HG02981 (cell line): ENCODE data around the gene PHLDB3.
"Not testable (repeated sequence)": the region's sequence is repeated elsewhere in the genome, so short reads cannot be mapped to it uniquely, and the experiment has no call there.

Source experiments
- ATAC-seq: cut with Tn5 transposase; IDR thresholded peaks from one replicate; pipeline ENCODE4 v1.9.1; 2021; ENCODE audit warnings: mild to moderate bottlenecking, moderate library complexity; ENCODE audit not compliant: unreplicated experiment

Gene PHLDB3

GRCh38 chr19:43446746-43447489 is 57.6 kb downstream of the PHLDB3 start:
- no peak for ATAC-seq

- no peak for ATAC-seq
Measured at GRCh38 chr19:43445426-43445825, 59.1 kb downstream of the PHLDB3 start.

- no peak for ATAC-seq
Measured at GRCh38 chr19:43444531-43445287, 59.8 kb downstream of the PHLDB3 start.

DNA sequence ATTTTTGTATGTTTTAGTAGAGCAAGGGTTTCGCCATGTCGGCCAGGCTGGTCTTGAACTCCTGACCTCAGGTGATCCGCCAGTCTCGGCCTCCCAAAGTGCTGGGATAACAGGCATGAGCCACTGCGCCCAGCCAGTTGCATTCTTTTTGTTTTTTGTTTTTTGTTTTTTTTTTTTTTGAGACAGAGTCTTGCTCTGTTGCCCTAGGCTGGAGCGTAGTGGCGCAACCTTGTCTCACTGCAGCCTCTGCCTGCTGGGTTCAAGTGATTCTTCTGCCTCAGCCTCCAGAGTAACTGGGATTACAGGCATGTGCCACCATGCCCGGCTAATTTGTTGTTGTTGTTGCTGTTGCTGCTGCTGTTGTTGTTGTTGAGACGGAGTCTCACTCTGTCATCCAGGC is 60.5 kb downstream of the PHLDB3 start:
- ATAC-seq: not testable (repeated sequence)

DNA sequence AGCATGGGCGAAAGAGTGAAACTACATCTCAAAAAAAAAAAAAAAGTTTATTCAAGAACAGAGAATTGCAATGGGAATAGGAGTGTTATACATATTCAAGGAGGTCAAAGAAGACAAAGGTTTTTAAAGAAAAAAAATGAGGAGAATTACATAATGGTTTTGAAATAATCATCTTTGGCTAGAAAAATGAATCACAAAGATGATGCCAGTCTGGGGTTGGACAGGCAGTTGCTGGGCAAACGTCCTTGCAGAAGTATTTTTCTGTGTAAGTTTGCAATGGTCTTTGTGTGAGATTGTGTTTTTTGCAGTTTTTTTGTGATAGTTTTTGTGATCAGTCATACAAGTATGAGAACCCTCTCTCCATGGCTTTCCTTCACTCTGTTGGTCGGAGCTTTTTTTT is 62.8 kb downstream of the PHLDB3 start:
- no peak for ATAC-seq

DNA sequence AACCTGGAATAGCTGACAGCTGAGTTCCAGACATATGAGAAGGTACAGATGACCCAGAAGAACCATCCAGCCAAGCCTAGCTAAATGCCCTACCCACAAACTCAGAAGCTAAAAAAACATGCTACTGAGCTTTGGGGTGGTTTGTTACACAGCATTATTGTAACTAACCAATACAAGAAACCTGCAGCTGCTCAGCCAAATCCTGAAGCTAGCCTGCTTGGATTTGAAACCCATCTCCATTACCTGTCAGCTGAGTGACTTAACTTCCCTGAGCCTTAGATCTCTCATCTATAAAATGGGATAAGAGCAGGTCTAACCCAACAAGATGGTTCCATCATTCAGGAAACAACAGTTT is 64.9 kb downstream of the PHLDB3 start:
- no peak for ATAC-seq

GRCh38 chr19:43439032-43439708 is 65.4 kb downstream of the PHLDB3 start:
- no peak for ATAC-seq

- ATAC-seq: no peak
Measured at GRCh38 chr19:43438291-43439031, 66.1 kb downstream of the PHLDB3 start.

DNA sequence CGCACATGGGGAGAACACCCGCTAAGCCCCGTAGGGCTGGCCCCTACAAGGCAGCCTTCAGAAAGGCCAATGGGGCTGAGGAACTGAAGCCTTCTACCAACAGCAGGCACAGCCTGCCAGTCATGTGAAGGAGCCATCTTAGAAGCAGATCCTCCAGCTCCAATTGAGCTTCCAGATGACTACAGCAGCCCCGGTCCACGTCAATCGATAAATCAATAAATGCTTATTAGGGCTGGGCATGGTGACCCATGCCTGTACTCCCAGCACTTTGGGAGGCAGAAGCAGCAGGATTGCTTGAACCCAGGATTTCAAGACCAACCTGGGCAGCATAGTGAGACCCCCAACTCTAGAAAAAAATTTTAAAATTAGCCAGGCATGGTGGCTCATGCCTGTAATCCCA is 66.8 kb downstream of the PHLDB3 start:
- no peak for ATAC-seq

DNA sequence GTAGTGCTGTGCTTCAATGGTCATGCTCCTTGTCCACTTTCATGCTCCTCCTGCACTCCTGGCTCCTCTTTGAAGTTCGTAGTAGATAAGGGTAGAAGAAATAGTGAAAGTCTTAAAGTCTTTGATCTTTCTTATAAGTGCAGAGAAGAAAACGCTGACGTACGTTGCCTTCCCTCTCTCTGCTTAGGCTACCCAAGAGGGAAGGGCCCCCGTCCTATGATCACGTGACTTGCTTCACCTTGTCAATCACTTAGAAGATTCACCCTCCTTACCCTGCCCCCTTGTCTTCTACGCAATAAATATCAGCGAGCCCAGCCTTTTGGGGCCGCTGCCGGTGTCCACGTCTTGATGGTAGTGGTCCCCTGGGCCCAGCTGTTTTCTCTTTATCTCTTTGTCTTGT is 67.3 kb downstream of the PHLDB3 start:
- not testable (repeated sequence) for ATAC-seq

DNA sequence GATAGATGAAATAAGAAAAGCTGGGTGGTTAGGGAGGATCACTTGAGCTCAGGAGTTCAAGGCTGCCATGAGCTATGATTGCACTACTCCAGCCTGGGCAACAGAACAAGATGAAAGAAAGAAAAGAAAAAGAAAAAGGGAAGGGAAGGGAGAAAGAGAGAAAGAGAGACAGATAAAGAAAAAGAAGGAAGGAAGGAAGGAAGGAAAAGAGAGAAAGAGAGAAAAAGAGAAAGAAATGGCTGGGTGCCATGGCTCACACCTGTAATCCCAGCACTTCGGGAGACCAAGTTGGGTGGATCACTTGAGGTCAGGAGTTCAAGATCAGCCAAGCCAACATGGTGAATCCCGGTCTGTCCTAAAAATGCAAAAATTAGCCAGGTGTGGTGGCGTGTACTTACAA is 68.8 kb downstream of the PHLDB3 start:
- ATAC-seq: no peak

DNA sequence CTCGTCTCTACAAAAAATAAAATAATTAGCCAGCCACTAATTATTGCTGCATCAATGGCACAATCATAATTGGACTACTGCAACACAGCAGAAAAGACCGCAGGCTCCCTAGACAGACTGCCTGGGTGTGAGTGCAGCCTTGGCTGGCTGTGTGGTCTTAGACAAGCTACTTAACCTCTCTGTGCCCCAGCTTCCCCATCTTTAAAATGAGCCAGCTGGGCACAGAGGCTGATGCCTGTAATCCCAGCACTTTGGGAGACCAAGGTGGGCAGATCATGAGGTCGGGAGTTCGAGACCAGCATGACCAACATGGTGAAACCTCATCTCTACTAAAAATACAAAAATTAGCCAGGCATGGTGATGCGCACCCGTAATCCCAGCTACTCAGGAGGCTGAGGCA is 70.9 kb downstream of the PHLDB3 start:
- no peak for ATAC-seq

DNA sequence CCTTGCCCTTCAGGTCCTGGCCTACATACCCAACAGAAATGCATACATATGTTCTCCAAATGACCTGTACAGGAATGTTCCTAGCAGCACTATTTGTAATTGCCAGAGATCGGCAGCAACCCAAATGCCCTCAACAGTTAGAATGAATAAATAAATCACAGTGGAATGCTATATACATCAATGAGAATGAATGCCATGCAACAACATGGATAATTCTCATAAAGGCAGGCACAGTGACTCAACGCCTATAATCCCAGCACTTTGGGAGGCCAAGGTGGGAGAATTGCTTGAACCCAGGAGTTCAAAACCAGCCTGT is 71.2 kb downstream of the PHLDB3 start:
- ATAC-seq: no peak

DNA sequence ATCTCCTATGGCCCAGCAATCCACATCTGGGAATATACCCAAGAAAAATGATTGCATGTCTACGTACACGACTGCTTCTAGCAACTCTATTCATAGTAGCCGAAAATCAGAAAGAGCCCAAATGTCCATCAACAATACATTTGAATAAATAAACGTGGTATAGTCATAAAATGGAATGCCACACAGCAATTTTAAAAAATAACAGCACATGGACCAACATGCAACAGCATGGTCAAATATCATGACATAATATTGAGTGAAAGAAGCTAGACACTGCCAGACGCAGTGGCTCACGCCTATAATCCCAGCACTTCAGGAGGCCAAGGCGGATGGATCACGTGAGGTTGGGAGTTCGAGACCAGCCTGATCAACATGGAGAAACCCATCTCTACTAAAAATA is 73.6 kb downstream of the PHLDB3 start:
- ATAC-seq: no peak

GRCh38 chr19:43430142-43430710 is 74.3 kb downstream of the PHLDB3 start:
- no peak for ATAC-seq

DNA sequence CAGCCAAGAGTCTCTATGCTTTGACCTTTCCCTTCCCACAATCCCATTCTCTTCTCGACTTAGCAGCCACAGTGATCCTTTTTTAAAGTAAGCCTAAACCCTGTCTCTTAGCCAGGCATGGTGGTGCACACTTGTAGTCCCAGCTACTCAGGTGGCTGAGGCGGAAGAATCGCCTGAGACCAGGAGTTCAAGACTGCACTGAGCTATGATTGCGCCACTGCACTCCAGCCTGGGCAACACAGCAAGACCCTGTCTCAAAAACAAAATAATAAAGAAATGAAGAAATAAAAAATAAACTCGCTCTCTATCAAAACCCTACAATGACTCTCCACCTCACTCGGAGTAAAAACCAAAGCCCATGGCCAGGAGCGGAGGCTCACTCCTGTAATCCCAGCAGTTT is 75.2 kb downstream of the PHLDB3 start:
- no peak for ATAC-seq

GRCh38 chr19:43425567-43426392 is 78.8 kb downstream of the PHLDB3 start:
- ATAC-seq: no peak
